ENCODE measurements around the gene HOXB13.

- TF ChIP-seq, protein P1, sequence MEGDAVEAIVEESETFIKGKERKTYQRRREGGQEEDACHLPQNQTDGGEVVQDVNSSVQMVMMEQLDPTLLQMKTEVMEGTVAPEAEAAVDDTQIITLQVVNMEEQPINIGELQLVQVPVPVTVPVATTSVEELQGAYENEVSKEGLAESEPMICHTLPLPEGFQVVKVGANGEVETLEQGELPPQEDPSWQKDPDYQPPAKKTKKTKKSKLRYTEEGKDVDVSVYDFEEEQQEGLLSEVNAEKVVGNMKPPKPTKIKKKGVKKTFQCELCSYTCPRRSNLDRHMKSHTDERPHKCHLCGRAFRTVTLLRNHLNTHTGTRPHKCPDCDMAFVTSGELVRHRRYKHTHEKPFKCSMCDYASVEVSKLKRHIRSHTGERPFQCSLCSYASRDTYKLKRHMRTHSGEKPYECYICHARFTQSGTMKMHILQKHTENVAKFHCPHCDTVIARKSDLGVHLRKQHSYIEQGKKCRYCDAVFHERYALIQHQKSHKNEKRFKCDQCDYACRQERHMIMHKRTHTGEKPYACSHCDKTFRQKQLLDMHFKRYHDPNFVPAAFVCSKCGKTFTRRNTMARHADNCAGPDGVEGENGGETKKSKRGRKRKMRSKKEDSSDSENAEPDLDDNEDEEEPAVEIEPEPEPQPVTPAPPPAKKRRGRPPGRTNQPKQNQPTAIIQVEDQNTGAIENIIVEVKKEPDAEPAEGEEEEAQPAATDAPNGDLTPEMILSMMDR (conservative IDR thresholded peaks at IDR 0.05; ENCODE audit: low read length), result no peak
- TF ChIP-seq EZH2phosphoT487 (IDR thresholded peaks at IDR 0.05; ENCODE audit: borderline replicate concordance, low read depth, low read length), result no peak
Measured at GRCh38 chr17:48711128-48711527, 17.4 kb downstream of the HOXB13 start.
